GM19328 (cell line): Measurements from ENCODE around the gene AMT.
"Not testable (repeated sequence)": the region's sequence is repeated elsewhere in the genome, so short reads cannot be mapped to it uniquely, and the experiment has no call there.

Source experiments
- ATAC-seq: cut with Tn5 transposase; IDR thresholded peaks from one replicate; pipeline ENCODE4 v1.9.1; 2021; ENCODE audit warnings: mild to moderate bottlenecking, moderate library complexity; ENCODE audit not compliant: unreplicated experiment

Gene AMT

GRCh38 chr3:49427586-49427985, 5.3 kb upstream of the AMT start:
- no peak for ATAC-seq

GRCh38 chr3:49424816-49425215, 2.5 kb upstream of the AMT start:
- no peak for ATAC-seq

GRCh38 chr3:49421890-49422378, 339 bp downstream of the AMT start:
- ATAC-seq = no peak

GRCh38 chr3:49417516-49418120, 4.7 kb downstream of the AMT start:
- no peak for ATAC-seq

- no peak for ATAC-seq
These were observed 5.4 kb downstream of the AMT start for GRCh38 chr3:49416867-49417266.

GRCh38 chr3:49415931-49416601, 6.2 kb downstream of the AMT start:
- ATAC-seq = no peak

- ATAC-seq = no peak
These were observed 7.5 kb downstream of the AMT start for GRCh38 chr3:49414753-49415152.

- ATAC-seq = no peak
These were observed 8.9 kb downstream of the AMT start for GRCh38 chr3:49413338-49413734.

GRCh38 chr3:49412632-49413337, 9.5 kb downstream of the AMT start:
- ATAC-seq = no peak

GRCh38 chr3:49411968-49412631, 10.2 kb downstream of the AMT start, which contains the start of the genes RHOA and TCTA:
Gene RHOA, minus strand, starts transcription at chr3:49411976. Its CDS starts 36,387 bp downstream, at chr3:49375589.
Gene TCTA, plus strand, starts transcription at chr3:49412423. Its CDS starts 4 bp downstream, at chr3:49412427.
- ATAC-seq = peak; percentile 66

- ATAC-seq = peak; percentile 31
These were observed 10.7 kb downstream of the AMT start for GRCh38 chr3:49411535-49411967.

- ATAC-seq = no peak
These were observed 11.3 kb downstream of the AMT start for GRCh38 chr3:49410846-49411534.

- ATAC-seq = no peak
These were observed 12.0 kb downstream of the AMT start for GRCh38 chr3:49410066-49410845.

GRCh38 chr3:49406571-49407565, 15.4 kb downstream of the AMT start:
- no peak for ATAC-seq

- not testable (repeated sequence) for ATAC-seq
These were observed 16.7 kb downstream of the AMT start for GRCh38 chr3:49405570-49405969.

- no peak for ATAC-seq
These were observed 18.4 kb downstream of the AMT start for GRCh38 chr3:49403891-49404290.

- ATAC-seq = no peak
These were observed 20.5 kb downstream of the AMT start for GRCh38 chr3:49401766-49402165.

GRCh38 chr3:49399461-49399860, 22.8 kb downstream of the AMT start:
- ATAC-seq = no peak

GRCh38 chr3:49397470-49397869, 24.8 kb downstream of the AMT start:
- no peak for ATAC-seq
